ENCODE measurements around the gene PRXL2B.
"Not testable (repeated sequence)": the region's sequence is repeated elsewhere in the genome, so short reads cannot be mapped to it uniquely, and the experiment has no call there.

Gene PRXL2B

DNA sequence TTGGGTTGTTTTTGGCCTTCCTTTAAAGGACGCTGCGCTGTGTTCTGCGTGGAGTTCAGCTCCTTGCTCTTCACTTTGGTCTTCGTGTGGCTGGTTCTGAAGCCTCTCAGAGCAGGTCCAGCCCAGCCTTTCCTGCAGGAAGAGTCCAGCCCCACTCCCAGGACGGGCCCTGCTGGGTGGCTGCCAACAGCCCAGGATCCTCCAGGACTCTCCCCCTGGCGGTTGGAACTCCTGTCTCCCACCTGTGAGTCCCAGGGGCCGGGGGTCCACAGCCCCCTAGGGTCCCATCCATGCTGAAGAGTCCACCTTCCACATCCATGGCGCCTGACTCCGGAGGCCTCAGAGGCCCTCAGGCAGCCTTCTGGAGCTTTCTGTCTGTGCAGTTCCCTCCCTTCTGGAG lies 35.0 kb upstream of the PRXL2B start:
- not testable (repeated sequence) for DNase-seq

GRCh38 chr1:2552189-2552588 lies 34.4 kb upstream of the PRXL2B start:
- DNase-seq: no peak

DNA sequence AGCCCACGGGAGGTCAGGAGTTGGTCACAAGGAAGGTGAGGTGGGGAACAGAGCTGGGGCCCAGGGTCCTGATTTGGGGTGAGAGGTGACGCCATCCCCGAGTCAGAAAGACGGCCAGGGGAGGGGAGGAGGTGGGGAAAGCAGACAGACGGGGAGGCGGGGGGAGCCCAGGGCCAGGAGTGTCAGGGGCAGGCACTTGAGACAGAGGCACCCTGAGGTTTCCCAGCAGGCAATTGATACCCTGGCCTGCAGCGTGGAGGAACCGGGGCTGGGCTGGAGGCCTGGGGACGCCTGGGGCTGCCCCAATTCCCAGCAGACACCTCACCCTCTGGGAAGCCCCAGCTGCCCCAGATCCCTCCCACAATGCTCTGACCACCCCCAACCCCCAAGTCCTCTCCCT lies 33.5 kb upstream of the PRXL2B start:
- not testable (repeated sequence) for DNase-seq

DNA sequence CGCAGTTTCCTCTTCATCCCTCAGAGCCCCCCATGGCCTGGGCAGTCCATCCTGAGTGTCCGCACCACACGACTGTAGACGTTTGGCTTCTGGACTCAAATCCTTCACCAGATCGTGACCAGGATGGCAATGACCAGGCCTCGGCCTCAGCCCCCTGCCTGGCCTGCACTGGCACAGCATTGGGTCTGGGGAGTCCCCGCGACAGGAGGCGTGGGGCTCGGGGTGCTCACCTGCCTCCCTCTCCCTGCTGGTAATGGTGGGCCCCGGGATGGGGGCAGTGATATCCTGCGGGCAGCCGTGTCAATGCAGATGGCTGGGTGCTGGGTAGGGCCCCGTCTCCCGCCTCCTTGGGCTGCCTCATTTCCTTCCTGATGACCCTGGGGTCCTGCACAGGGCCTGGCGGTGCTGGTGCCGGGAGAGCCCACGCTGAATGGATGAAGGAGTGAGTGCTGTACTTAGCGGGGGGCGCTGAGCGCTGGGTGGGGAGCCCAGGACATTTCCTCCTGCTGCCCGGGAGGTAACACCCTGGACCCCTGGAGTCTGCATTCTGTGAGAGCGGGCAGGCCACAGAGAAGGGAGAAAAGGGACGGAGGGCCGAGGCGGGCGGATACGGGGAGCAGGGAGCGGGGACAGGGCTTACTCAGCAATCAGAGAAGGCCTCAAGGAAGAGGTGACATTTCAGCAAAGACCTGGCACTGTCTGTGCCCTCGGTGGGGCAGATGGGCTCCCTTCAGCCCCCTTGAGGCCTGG lies 32.5 kb upstream of the PRXL2B start:
- no peak for DNase-seq

DNA sequence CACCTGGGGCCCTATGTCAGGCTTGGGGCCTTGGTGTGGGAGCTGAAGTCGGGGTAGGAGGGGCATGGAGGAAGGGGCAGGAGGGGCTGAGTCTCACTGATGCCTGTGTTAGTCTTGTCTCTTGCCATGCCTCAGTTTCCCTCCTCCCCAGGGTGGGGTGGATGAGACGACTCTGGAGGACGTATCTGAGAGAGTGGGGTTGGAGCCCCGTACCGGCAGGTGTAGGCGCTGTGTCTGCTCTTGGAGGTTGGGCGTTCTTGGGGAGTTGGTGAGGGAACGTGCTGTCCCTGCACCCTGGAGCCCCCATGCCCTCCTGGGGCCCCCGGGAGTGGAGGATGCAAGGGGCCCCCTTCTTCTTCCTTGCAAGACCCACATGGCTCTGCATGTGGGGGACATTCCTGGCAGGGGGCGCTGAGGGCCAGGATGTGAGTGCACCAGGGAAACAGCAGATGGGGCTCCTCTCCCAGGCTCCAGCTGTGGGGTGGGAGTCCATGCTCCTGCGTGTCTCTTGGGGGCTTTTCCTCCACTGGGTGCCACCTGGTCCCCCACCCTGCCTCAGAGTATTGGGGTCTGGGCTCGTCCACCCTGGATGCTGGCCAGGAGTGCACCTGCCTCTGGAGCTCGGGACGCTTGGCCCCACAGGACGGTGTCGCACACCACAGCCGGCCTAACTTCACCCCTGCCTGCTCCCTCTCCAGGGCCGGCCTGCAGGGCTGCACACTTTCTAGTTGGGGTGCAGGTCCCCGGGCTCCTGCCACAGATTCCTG lies 31.8 kb upstream of the PRXL2B start:
- DNase-seq: no peak

DNA sequence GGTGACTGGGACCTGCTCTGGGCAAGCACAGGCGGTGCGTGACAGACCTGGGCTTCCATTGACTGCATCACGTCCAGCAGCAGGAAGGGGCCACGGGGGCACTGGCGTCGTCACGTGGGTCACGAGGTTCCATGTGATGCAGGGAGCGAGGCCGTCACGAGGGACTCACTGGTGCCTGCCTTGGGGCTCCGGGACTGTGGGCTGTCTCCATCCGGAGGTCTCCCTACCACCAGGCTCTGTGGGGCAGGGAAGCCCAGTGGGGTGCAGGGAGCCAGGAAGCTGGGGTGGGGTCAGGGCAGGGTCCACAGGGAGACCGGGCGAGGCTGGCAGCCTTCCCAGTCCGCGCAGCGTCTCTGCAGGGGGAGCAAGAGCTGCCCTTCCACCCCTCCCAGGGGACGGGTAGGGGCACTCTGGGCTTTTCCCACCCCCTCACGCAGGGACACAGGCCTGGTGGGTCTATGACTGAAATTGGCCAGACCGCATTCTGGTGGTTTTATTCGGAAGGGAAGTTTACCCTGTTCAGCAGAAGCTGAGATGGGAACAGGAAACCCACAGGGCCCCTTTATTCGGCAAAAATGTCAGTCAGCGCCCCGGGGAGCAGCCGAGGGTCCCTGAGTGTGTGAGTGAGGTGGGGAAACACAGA lies 30.8 kb upstream of the PRXL2B start:
- DNase-seq: no peak

- DNase-seq: no peak
These were observed 30.3 kb upstream of the PRXL2B start, which contains the start of gene TNFRSF14 for GRCh38 chr1:2556277-2556677. Gene TNFRSF14, plus strand, starts transcription at chr1:2556371. Its CDS starts 294 bp downstream, at chr1:2556665.

- no peak for DNase-seq
These were observed 29.7 kb upstream of the PRXL2B start for GRCh38 chr1:2556678-2557481.

- DNase-seq: no peak
These were observed 28.8 kb upstream of the PRXL2B start for GRCh38 chr1:2557482-2558400.

- DNase-seq: no peak
These were observed 28.2 kb upstream of the PRXL2B start for GRCh38 chr1:2558420-2558819.

DNA sequence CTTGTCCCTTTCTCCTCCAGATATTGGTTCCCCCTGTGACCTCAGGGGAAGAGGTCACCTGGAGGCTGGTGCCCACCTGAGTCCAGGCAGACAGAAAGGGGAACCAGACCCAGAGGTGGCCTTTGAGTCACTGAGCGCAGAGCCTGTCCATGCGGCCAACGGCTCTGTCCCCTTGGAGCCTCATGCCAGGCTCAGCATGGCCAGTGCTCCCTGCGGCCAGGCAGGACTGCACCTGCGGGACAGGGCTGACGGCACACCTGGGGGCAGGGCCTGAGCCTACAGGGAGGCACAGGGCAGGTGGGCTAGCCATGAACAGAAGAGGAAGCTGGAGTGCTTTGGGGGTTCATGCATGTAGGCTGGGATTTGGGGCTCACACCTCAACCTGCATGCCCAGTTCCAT lies 27.7 kb upstream of the PRXL2B start:
- no peak for DNase-seq

DNA sequence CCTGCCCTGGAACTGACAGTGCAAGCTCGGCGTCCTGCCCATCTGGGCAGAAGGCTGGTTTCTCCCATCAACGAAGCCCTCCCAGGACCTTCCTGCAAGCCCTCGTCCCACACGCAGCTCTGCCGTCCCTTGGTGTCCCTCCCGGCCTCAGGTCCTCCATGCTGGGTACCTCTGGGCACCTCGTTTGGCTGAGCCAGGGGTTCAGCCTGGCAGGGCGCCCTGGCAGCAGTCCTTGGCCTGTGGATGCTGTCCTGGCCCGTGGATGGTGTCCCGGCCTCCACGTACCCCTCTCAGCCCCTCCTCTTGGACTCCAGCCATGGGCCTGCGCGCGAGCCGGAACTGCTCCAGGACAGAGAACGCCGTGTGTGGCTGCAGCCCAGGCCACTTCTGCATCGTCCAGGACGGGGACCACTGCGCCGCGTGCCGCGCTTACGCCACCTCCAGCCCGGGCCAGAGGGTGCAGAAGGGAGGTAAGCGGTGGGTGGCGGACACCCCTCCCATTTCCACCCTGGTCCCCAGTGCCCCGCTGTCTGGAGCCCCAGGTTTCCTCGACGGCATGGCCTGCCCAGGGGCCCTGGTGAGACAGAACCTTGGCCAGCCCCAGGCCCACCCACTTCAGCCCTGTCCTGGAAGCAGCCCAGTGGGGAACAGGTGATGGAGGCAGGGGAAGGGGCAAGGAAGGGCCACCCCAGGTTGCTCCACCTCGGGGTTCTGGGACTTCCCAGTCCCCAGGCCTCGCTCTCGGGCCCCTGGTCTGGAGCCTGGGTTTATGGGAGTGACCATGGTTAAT lies 26.9 kb upstream of the PRXL2B start:
- DNase-seq: no peak

DNA sequence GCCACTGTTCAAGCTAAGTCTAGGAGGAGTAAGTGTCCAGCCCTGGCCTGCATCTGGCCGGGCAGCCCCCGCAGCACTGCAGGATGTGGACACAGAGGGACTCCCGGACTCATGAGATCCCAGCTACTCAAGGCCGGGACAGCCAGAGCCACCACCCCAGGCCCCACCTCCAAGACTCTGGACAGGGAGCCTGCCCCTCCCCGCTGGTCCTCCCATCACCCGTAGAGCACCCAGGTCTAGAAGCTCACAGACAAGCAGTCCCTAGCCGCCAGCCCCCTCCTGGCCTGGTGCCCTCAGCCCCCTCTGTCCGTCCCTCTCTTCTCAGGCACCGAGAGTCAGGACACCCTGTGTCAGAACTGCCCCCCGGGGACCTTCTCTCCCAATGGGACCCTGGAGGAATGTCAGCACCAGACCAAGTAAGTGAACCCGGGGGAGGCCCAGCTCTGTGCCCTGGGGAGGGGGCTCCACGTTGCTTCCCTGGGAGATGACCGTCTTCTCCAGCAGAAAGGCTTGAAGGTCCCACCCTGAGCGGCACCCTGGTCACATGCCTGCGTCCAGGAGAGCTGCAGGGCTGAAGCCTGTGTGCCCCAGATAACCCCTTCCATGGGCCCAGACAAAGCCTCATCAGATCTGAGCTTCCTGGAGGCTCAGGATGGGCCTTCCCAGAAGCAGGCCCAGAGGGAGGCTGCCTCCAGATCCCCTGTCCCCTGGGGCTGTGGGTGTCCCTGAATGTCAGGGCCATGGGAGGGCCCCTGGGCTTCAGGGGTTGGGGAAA lies 26.1 kb upstream of the PRXL2B start:
- no peak for DNase-seq

GRCh38 chr1:2561446-2561845 lies 25.1 kb upstream of the PRXL2B start:
- no peak for DNase-seq

GRCh38 chr1:2561898-2562895 lies 24.4 kb upstream of the PRXL2B start:
- DNase-seq: no peak

DNA sequence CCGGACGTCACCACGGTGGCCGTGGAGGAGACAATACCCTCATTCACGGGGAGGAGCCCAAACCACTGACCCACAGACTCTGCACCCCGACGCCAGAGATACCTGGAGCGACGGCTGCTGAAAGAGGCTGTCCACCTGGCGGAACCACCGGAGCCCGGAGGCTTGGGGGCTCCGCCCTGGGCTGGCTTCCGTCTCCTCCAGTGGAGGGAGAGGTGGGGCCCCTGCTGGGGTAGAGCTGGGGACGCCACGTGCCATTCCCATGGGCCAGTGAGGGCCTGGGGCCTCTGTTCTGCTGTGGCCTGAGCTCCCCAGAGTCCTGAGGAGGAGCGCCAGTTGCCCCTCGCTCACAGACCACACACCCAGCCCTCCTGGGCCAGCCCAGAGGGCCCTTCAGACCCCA lies 23.4 kb upstream of the PRXL2B start:
- DNase-seq: no peak

DNA sequence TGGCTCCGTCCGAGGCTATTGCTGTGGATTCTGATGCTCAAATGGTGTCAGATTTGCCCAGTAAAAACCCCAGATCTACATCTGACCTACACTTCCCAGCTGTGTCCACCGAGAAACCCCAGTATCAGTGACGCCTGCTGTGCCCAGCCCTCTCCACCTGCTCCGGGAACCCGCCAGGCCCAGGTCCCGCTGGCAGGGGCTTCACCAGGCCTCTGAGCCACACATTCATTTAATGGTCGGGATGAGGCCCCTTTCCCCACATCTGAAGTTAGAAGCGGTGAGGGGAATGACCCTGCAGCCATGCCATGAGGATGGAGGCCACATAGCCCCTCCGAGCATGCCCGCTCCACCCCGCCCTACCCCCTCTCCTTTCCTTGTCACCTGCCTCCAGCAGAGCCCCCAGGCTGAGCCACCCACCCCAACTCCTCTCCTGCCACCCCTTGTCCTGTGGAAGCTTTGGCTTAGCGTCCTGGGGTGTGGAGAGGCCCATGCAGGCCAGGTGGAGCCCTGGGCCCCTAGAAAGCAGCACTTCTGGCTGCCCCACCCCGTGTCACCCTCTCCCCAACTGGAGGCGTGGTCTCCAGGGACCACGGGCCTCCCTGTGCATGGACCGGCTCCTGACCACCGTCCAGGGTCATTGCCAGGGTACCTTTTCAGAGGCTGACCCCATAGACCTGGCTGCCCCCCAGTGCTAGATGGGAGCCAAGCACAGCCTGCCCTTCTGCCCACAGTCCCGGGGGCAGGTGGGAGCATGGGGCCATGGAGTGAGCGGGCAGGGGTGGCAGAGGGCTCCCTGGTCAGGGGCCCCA lies 22.4 kb upstream of the PRXL2B start:
- DNase-seq: no peak

DNA sequence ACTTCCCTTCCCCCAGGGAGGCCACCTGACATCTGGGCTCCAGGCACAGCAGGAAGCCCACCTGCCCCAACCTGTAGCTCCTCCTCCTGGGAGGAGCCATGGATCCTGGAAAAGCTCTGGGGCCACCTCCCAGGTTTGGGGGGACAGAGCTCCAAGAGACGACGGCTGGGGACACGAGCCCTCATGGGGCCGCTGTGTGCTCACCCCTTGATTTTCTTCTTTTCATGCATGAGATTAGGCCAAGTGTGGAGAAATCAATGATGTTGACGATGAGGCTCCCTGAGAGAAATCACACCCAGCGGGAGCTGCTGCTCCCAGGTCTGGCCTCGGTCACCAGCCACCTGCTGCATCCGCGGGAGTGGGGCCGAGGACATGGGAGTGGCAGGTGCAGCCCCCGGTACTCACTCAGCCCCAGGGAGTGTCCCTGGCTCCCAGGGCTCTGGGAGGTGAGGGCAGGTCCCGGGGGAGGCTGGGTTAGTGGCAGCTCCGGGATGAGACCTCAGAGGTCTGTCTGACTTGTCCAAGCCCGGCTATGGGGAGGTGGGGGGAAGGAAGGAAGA lies 21.7 kb upstream of the PRXL2B start:
- DNase-seq: no peak

All from NCI-H1436 treated with DMSO at 0.1 percent for 48 hours (cell line).